IMR-90 (cell line): ENCODE measurements around the gene TP73. TPM values are rescaled to one million over a fixed set of nuclear protein-coding genes. Genes with fewer than 3 reads are reported as not detected.

Experiments
- ATAC-seq: fragments of 200-7000 bp; cut with Tn5 transposase; 2 replicates; pipeline ENCODE4 v1.9.1; 2020; ENCODE audit warnings: low read depth, mild to moderate bottlenecking, moderate library complexity
- BruUV-seq: library from RNA; stranded (reverse); fragments of 400-500 nt; replicated peaks from 2 replicates; lab custom pipeline; 2021; lab: Mats Ljungman, UMichigan
- CTCF ChIA-PET: fragments of 300-600 bp; formaldehyde crosslinking; extraction: SDS; loops from one replicate; lab custom pipeline; 2021; ENCODE audit warnings: antibody characterized with exemption; lab: Yijun Ruan, JAX
- POLR2A ChIA-PET: fragments of 300-600 bp; sonication (Branson Sonifier 250); formaldehyde crosslinking; loops from one replicate; lab custom pipeline; 2022; ENCODE audit warnings: antibody characterized with exemption; ENCODE audit not compliant: unreplicated experiment; lab: Charles Lee
- DNase-seq: peaks from one replicate; pipeline ENCODE4 v3.0.0; 2013
- H2AFZ ChIP-seq: replicated peaks from 2 replicates; pipeline ENCODE3; 2013; ENCODE audit warnings: low read length, mild to moderate bottlenecking; ENCODE audit not compliant: poor library complexity
- H2AK5ac ChIP-seq: 2 replicates; pipeline ENCODE4 v1.6.1; 2013; ENCODE audit warnings: low read depth, low read length, inconsistent platforms
- H2AK9ac ChIP-seq: replicated peaks from 2 replicates; pipeline ENCODE3; 2013; ENCODE audit warnings: mild to moderate bottlenecking, low read depth, low read length, moderate library complexity; ENCODE audit not compliant: poor library complexity
- H2BK120ac ChIP-seq: 2 replicates; pipeline ENCODE4 v1.6.1; 2013; ENCODE audit warnings: low read depth, low read length, inconsistent platforms
- H2BK15ac ChIP-seq: 3 replicates; pipeline ENCODE4 v1.6.1; 2013; ENCODE audit warnings: low read depth, low read length, inconsistent platforms
- H2BK20ac ChIP-seq: 2 replicates; pipeline ENCODE4 v1.6.1; 2013; ENCODE audit warnings: low read depth, mild to moderate bottlenecking, inconsistent platforms, low read length, moderate library complexity
- H2BK5ac ChIP-seq: 2 replicates; pipeline ENCODE4 v1.6.1; 2013; ENCODE audit warnings: mild to moderate bottlenecking, low read depth, low read length, inconsistent platforms; ENCODE audit not compliant: poor library complexity, severe bottlenecking
- H3K14ac ChIP-seq: replicated peaks from 2 replicates; pipeline ENCODE4 v1.6.1; 2013; ENCODE audit warnings: low read depth, low read length, inconsistent platforms
- H3K18ac ChIP-seq: 2 replicates; pipeline ENCODE4 v1.6.1; 2013; ENCODE audit warnings: low read depth, low read length, control low read depth
- H3K23ac ChIP-seq: 2 replicates; pipeline ENCODE4 v1.6.1; 2013; ENCODE audit warnings: low read depth, low read length, inconsistent platforms
- H3K27ac ChIP-seq: 2 replicates; pipeline ENCODE4 v1.5.1; 2013; ENCODE audit warnings: mild to moderate bottlenecking, control low read depth, low read length; ENCODE audit not compliant: insufficient read depth
- H3K27me3 ChIP-seq: 2 replicates; pipeline ENCODE4 v1.6.1; 2013; ENCODE audit warnings: low read length; ENCODE audit not compliant: control insufficient read depth, insufficient read depth
- H3K36me3 ChIP-seq: 2 replicates; pipeline ENCODE4 v1.6.1; 2013; ENCODE audit warnings: low read length, mixed read lengths; ENCODE audit not compliant: control insufficient read depth, insufficient read depth
- H3K4ac ChIP-seq: 2 replicates; pipeline ENCODE4 v1.6.1; 2013; ENCODE audit warnings: low read depth, low read length, inconsistent platforms
- H3K4me1 ChIP-seq: 2 replicates; pipeline ENCODE4 v1.6.1; 2013; ENCODE audit warnings: low read length, mixed read lengths; ENCODE audit not compliant: control insufficient read depth, insufficient read depth
- H3K4me2 ChIP-seq: 2 replicates; pipeline ENCODE4 v1.6.1; 2013; ENCODE audit warnings: low read depth, mild to moderate bottlenecking, control low read depth, low read length, moderate library complexity
- H3K4me3 ChIP-seq: 2 replicates; pipeline ENCODE4 v1.5.1; 2013; ENCODE audit warnings: low read depth, mild to moderate bottlenecking, control low read depth, low read length, moderate library complexity; ENCODE audit not compliant: insufficient read depth
- H3K56ac ChIP-seq: 2 replicates; pipeline ENCODE4 v1.6.1; 2013; ENCODE audit warnings: low read length, inconsistent platforms; ENCODE audit not compliant: insufficient read depth; ENCODE audit errors: extremely low read depth
- H3K79me1 ChIP-seq, 2 experiments: 2 replicates each; pipeline ENCODE4 v1.6.1; 2013; ENCODE audit warnings: low read length in 2 of 2, inconsistent platforms in 1 of 2, low read depth in 1 of 2
- H3K9ac ChIP-seq: 2 replicates; pipeline ENCODE4 v1.6.1; 2013; ENCODE audit warnings: low read depth, low read length, control low read depth
- H3K9me1 ChIP-seq: 2 replicates; pipeline ENCODE4 v1.6.1; 2013; ENCODE audit warnings: low read length, inconsistent platforms; ENCODE audit not compliant: insufficient read depth
- H3K9me3 ChIP-seq: 2 replicates; pipeline ENCODE4 v1.6.1; 2013; ENCODE audit warnings: low read length; ENCODE audit not compliant: control insufficient read depth, insufficient read depth
- H4K20me1 ChIP-seq: 2 replicates; pipeline ENCODE4 v1.6.1; 2013; ENCODE audit warnings: low read length, inconsistent platforms; ENCODE audit not compliant: insufficient read depth
- H4K5ac ChIP-seq: 2 replicates; pipeline ENCODE4 v1.6.1; 2013; ENCODE audit warnings: mild to moderate bottlenecking, low read depth, low read length, control low read depth
- H4K8ac ChIP-seq, 2 experiments: 2 replicates each; pipeline ENCODE4 v1.6.1; 2013; ENCODE audit warnings: low read depth in 2 of 2, low read length in 2 of 2, control low read depth in 1 of 2, inconsistent platforms in 1 of 2
- H4K91ac ChIP-seq: 2 replicates; pipeline ENCODE4 v1.6.1; 2013; ENCODE audit warnings: low read depth, low read length, inconsistent platforms; ENCODE audit not compliant: insufficient read depth
- MAFK ChIP-seq: IDR thresholded peaks from 2 replicates; pipeline ENCODE4 v1.6.1; 2012; ENCODE audit warnings: low read depth, low read length, improper control_type of control experiment
- WGBS, 2 experiments: methylation state at CpG; one replicate each; pipeline versions ENCODE4 v1.1.5 to v1.1.7; 2013; ENCODE audit warnings: missing lambda C conversion rate in 2 of 2; ENCODE audit not compliant: insufficient read length in 1 of 2; ENCODE audit errors: extremely low coverage in 2 of 2; 5-methylcytosine and 5-hydroxymethylcytosine counted together
- dilution Hi-C: fragments of 300-500 bp; cut with HindIII; formaldehyde crosslinking; loops from one replicate; pipeline ENCODE4 v1.14.3; 2018; ENCODE audit warnings: low sequenced_read_pairs; ENCODE audit not compliant: unreplicated experiment
- in situ Hi-C: fragments of 300-500 bp; cut with MboI; formaldehyde crosslinking; loops from 3 replicates; pipeline ENCODE4 v1.14.3; 2019; ENCODE audit warnings: low sequenced_read_pairs, inconsistent platforms, mixed read lengths
- intact Hi-C: fragments of 100-400 bp; cut with micrococcal nuclease; formaldehyde crosslinking; loops from 2 replicates; pipeline ENCODE4 v1.10.0; 2022
- polyA plus RNA-seq, 3 experiments: library from polyadenylated mRNA; depleted of rRNA; stranded (reverse); fragments of >200 nt; gene quantifications; 2 replicates each; pipeline ENCODE4 v1.2.3, GENCODE V29; 2012; ENCODE audit warnings: low replicate concordance in 1 of 3
- total RNA-seq: library from RNA; depleted of rRNA; stranded (reverse); fragments of >200 nt; gene quantifications from 2 replicates; pipeline ENCODE4 v1.2.3, GENCODE V29; 2012

TP73 gene
- total and polyA plus RNA-seq, 2 of the 4 experiments (the other 2 are of a cell fraction): not detected

DNA sequence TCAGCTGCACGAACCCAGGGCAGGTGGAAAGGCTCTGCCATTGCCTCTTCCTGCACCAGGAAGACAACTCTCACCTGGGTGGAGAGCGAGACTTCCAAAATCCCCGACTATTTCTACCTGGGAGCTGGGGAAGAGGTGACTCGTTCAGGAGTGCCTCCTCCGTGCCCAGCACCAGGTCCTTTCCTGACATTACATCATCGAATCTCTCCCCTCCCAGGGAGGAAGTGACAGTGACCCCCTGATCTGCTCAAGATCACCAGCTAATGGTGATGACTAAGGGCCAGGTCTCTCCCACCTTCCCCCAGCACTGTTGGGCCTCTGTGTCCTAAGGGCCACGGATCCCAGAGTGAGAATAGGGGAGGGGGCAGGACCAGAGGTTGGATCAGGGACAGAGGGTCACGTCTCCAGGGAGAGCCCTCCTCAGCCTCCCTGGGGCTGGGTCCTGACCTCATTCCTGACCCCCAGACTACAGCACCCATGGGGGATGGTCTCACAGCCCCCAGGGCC lies 47.8 kb upstream of the TP73 start:
- no peaks in the 10 kb centered on the region for H3K36me3 ChIP-seq
- no peak overlapping the region for H2AK9ac ChIP-seq
- no peak overlapping the region for H3K9ac ChIP-seq
- no peak overlapping the region for H2BK15ac ChIP-seq
- no peaks in the 10 kb centered on the region for H3K79me1 ChIP-seq
- H3K18ac ChIP-seq: no peak overlapping the region
- TF ChIP-seq MAFK: no peak
- no peak overlapping the region for H4K8ac ChIP-seq
- H2BK5ac ChIP-seq: no peak overlapping the region
- no peak overlapping the region for H3K4me2 ChIP-seq
- no peak overlapping the region for H3K23ac ChIP-seq
- H3K9me3 ChIP-seq: no peaks in the 10 kb centered on the region
- H3K27me3 ChIP-seq: peaks cover 15% of the 10 kb centered on the region; the same call in 1 of the 2 replicates
- H3K27ac ChIP-seq: no peak overlapping the region
- no peak overlapping the region for H2AK5ac ChIP-seq
- H3K9me1 ChIP-seq: no peaks in the 10 kb centered on the region; the same call in 1 of the 2 replicates
- dilution Hi-C loops: no loop called here
- ChIA-PET POLR2A (no interaction called here), CTCF (no interaction called here)
- H2BK20ac ChIP-seq: no peak overlapping the region
- no peak overlapping the region for H3K14ac ChIP-seq
- intact Hi-C loops: no loop called here
- H4K5ac ChIP-seq: no peak overlapping the region
- no peak overlapping the region for H3K56ac ChIP-seq
- H3K4me1 ChIP-seq: no peaks in the 10 kb centered on the region
- no peak overlapping the region for H4K91ac ChIP-seq
- WGBS, 2 experiments: no CpG with 5 or more reads among the region's 8 CpGs
- no peak overlapping the region for H2AFZ ChIP-seq
- BruUV-seq: no TSS peak
- no peak overlapping the region for H3K4me3 ChIP-seq
- no peak overlapping the region for H2BK120ac ChIP-seq
- in situ Hi-C loops: no loop called here
- H4K20me1 ChIP-seq: no peaks in the 10 kb centered on the region
- no peak for DNase-seq
- no peak for ATAC-seq
- H3K4ac ChIP-seq: no peak overlapping the region
